Mucosa of descending colon (tissue), 3 donors: Measurements from ENCODE around the gene ITSN1. TPM values are rescaled to one million over a fixed set of nuclear protein-coding genes. Genes with fewer than 3 reads are reported as not detected.

Experiments
- ATAC-seq: fragments of 200-7000 bp; cut with Tn5 transposase; one replicate; pipeline ENCODE4 v1.9.1; 2020; ENCODE audit warnings: mild to moderate bottlenecking, moderate library complexity
- DNase-seq, 3 donors: peaks; one replicate each; pipeline ENCODE4 v3.0.0-alpha.2; 2020
- H3K36me3 ChIP-seq: fragments of 200-600 bp; one replicate; pipeline ENCODE4 v1.8.0; 2021; ENCODE audit warnings: low read depth, mild to moderate bottlenecking
- H3K4me1 ChIP-seq: fragments of 200-600 bp; one replicate; pipeline ENCODE4 v1.8.0; 2021; ENCODE audit warnings: low read depth, mild to moderate bottlenecking
- H3K4me3 ChIP-seq: fragments of 200-600 bp; one replicate; pipeline ENCODE4 v1.8.0; 2021; ENCODE audit warnings: mild to moderate bottlenecking
- H3K9me3 ChIP-seq: fragments of 200-600 bp; one replicate; pipeline ENCODE4 v1.8.0; 2021; ENCODE audit warnings: mild to moderate bottlenecking
- CTCF ChIP-seq: fragments of 200-600 bp; IDR thresholded peaks from one replicate; pipeline ENCODE4 v1.8.0; 2022; ENCODE audit warnings: antibody characterized with exemption, mild to moderate bottlenecking
- intact Hi-C, 2 donors: fragments of 100-400 bp; cut with DNase I in 1 of 2; cut with micrococcal nuclease in 1 of 2; formaldehyde crosslinking; loops; one replicate each; pipeline versions ENCODE4 v1.11.0 to v1.11.1; 2022; cut with DNase I, micrococcal nuclease
- total RNA-seq, 3 donors: library from RNA; stranded (reverse); fragmentation: NEBNext Ultra II Directional in 2 of 3; extraction: Animal tissue kit (Norgen Biotek cat#: 25700) in 2 of 3; gene quantifications; one replicate each; pipeline versions ENCODE4 v1.2.1 to v1.2.4, GENCODE V29; 2021 to 2023
- donor health status: DM: no; HTN: no; CAD: no; lungs with moderate emphysema.
- donor health status: DM: no; HTN: no; CAD: no.
- donor health status: DM: no; HTN: yes; CAD: no.

Gene ITSN1
- total RNA-seq, 3 donors from 2014 or later, result 35.6 to 54.8 (median 45.3) TPM

DNA sequence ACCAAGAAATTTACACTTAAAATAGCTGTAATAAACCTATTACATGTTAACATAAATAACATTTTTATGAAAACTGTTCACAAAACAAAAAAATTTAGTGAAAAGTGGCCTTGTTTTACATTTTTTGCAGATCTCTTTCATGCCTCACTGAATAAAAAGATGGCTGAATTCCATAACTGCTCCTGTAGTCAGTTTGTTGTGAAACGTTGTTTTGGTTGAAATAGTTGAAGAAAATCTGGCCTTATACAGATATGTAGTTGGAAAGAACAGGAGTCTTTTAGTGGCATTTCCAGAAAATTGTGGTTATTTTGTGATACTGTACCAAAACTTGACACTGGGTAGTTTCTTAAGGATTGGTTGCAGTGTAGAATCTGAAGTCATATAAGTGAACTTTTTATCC lies 18.1 kb downstream of the ITSN1 start:
- no peak for ATAC-seq
- H3K4me1 ChIP-seq, result peaks cover 16% of the 10 kb centered on the region

DNA sequence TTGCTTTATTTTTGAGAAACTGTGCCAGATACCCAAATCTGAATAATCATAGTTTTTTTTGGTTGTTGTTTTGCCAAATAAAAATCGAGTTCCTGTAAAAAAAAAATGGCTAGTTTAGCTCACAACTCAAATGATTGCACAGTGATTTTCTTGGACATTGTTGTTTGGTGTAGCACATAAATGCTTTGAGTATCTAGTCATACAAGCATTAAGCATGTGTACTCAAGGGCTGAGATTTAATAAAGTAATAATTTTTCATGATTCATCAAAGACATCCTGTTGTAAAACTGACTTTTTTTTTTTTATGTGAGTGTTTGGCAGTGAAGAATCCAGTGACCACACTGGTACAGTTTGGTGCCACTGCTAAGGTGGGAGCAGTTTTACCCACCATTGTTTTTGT lies 18.8 kb downstream of the ITSN1 start:
- no peak overlapping the region for H3K4me3 ChIP-seq
- intact Hi-C loops, result no loop called here
- no peak for ATAC-seq
- TF ChIP-seq CTCF, result no peak
- no peaks in the 10 kb centered on the region for H3K9me3 ChIP-seq
- H3K36me3 ChIP-seq, result no peaks in the 10 kb centered on the region
- peaks cover 16% of the 10 kb centered on the region for H3K4me1 ChIP-seq
- DNase-seq, result no peak

More for the DNA sequence above, 18.1 kb downstream of the ITSN1 start:
- no peak for DNase-seq
- no peaks in the 10 kb centered on the region for H3K9me3 ChIP-seq
- H3K4me3 ChIP-seq, result no peak overlapping the region
- TF ChIP-seq CTCF, result no peak
- intact Hi-C loops, result no loop called here
- no peaks in the 10 kb centered on the region for H3K36me3 ChIP-seq

DNA sequence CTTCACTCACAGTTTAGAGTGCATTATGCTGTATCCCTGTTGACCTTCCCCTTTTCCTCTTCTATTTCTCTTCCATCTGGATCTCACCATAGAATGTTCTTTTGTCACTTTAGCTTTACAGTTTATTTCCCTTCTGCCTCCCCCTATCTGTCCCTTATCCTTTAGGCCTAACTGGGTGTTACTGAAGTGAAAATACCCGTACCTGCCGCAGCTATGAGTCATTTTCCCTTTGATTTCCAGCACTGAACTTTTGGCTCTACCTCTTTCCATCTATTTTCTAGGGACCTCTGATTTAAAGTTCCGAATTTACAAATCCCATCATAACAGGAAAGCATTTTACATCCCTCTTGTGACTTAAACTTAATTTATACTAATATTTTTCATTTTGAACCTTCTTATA lies 19.7 kb downstream of the ITSN1 start:
- Histone ChIP-seq H3K4me3 (no peak overlapping the region), H3K36me3 (no peaks in the 10 kb centered on the region), H3K4me1 (peaks cover 11% of the 10 kb centered on the region), H3K9me3 (no peaks in the 10 kb centered on the region)
- ATAC-seq (no peak), DNase-seq (no peak)
- intact Hi-C loops, result no loop called here
- no peak for TF ChIP-seq CTCF

- intact Hi-C loops, result no loop called here
- Histone ChIP-seq H3K36me3 (no peaks in the 10 kb centered on the region), H3K4me1 (peaks cover 4% of the 10 kb centered on the region), H3K4me3 (no peak overlapping the region), H3K9me3 (no peaks in the 10 kb centered on the region)
- ATAC-seq (no peak), DNase-seq (no peak)
- no peak for TF ChIP-seq CTCF
These were observed 20.9 kb downstream of the ITSN1 start for GRCh38 chr21:33663241-33663640.

- intact Hi-C loops, result no loop called here
- DNase-seq (no peak), ATAC-seq (no peak)
- Histone ChIP-seq H3K9me3 (no peaks in the 10 kb centered on the region), H3K4me1 (peaks cover 4% of the 10 kb centered on the region), H3K4me3 (no peak overlapping the region), H3K36me3 (no peaks in the 10 kb centered on the region)
- TF ChIP-seq CTCF, result no peak
These were observed 21.8 kb downstream of the ITSN1 start for GRCh38 chr21:33664135-33664534.

- Histone ChIP-seq H3K9me3 (no peaks in the 10 kb centered on the region), H3K4me1 (peaks cover 4% of the 10 kb centered on the region), H3K36me3 (no peaks in the 10 kb centered on the region), H3K4me3 (no peak overlapping the region)
- ATAC-seq (no peak), DNase-seq (no peak)
- no peak for TF ChIP-seq CTCF
- intact Hi-C loops, result no loop called here
These were observed 23.9 kb downstream of the ITSN1 start for GRCh38 chr21:33666153-33666552.
